ENCODE data around the gene CSF2. TPM values are rescaled to one million over a fixed set of nuclear protein-coding genes. Genes with fewer than 3 reads are reported as not detected.

The CSF2 gene
- total and polyA plus RNA-seq, 2 of the 13 experiments (the other 11 are each of a cell fraction or from before 2014, with no cell fraction given) = not detected

DNA sequence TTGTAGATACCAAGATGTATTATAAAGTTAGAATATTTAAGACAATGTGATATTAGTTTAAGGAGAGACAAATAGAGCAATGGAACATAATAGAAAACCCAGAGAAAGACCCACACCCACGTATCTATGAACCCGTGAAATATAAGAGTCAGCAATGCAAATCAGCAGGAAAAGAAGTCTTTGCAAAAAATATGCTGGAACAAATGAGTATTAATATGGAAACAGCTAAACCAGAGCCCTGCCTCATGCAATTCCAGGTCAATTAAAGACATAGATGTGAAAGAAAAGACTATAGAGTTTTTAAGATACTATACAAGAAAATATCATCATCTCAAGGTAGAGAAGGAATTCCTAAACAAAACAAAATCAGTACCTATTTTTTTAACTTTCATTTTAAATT lies 36.2 kb upstream of the CSF2 start:
- no peak overlapping the region for H3K4me3 ChIP-seq (replicated peaks in 1 of 3; ENCODE audit: insufficient read depth in 1 of 3, low read depth in 2 of 3, low read length in 3 of 3)
- POLR2A ChIA-PET = no interaction called here
- 0% methylated on average over 2 of the region's 2 CpGs for WGBS (ENCODE audit: low lambda C conversion rate)
- H3K9me3 ChIP-seq (ENCODE audit: low read length) = no peaks in the 10 kb centered on the region
- ATAC-seq (no peak), FAIRE-seq (no peak), DNase-seq (ENCODE audit: low spot score) (no peak)
- H3K9ac ChIP-seq (ENCODE audit: insufficient read depth, low read depth, low read length) = no peak overlapping the region
- BruUV-seq (replicated peaks) = no TSS peak
- H3K36me3 ChIP-seq (replicated peaks in 1 of 2; ENCODE audit: control insufficient read depth in 1 of 2, insufficient read depth in 2 of 2, low read length in 2 of 2) = no peaks in the 10 kb centered on the region
- no peaks in the 10 kb centered on the region for H4K20me1 ChIP-seq (ENCODE audit: insufficient read depth, low read length)
- H3K4me2 ChIP-seq (ENCODE audit: low read depth, low read length) = no peak overlapping the region
- H3K27me3 ChIP-seq (ENCODE audit: control insufficient read depth in 1 of 2, insufficient read depth in 2 of 2, low read length in 2 of 2) = no peaks in the 10 kb centered on the region; a peak in 1 of 5 replicates
- H2AFZ ChIP-seq (ENCODE audit: low read length) = no peak overlapping the region
- H3K79me2 ChIP-seq (ENCODE audit: insufficient read depth, low read length) = no peaks in the 10 kb centered on the region
- in situ Hi-C loops (cut with HindIII; ENCODE audit: extremely low pct_ligation_motif_present, low pct_unique_long_range_greater_than_20kb) (no loop called here), intact Hi-C loops (cut with micrococcal nuclease; ENCODE audit: unreplicated experiment) (no loop called here)
- CTCF ChIA-PET (ENCODE audit: low intra/inter-chr PET ratio, low total read pairs) = no interaction called here
- H3K27ac ChIP-seq (ENCODE audit: extremely low read length, insufficient read depth, low read length) = no peak overlapping the region
- H3K4me1 ChIP-seq (ENCODE audit: insufficient read depth, low read length) = no peaks in the 10 kb centered on the region
- no peak for TF ChIP-seq LRRFIP1 (CRISPR knock-in tag; conservative IDR thresholded peaks at IDR 0.05)
- no peak for TF ChIP-seq MED13 (CRISPR knock-in tag; IDR thresholded peaks at IDR 0.05)
- TF ChIP-seq NFIB (CRISPR knock-in tag; IDR thresholded peaks at IDR 0.05; ENCODE audit: borderline replicate concordance) = no peak
- no peak for TF ChIP-seq TRIM24 (CRISPR knock-in tag; IDR thresholded peaks at IDR 0.05)
- no peak for TF ChIP-seq MED8 (CRISPR knock-in tag; IDR thresholded peaks at IDR 0.05; ENCODE audit: insufficient replicate concordance)
- TF ChIP-seq DR1 (CRISPR knock-in tag; IDR thresholded peaks at IDR 0.05) = no peak
- no peak for TF ChIP-seq ARID5B (CRISPR knock-in tag; IDR thresholded peaks at IDR 0.05)
- TF ChIP-seq, protein P1, sequence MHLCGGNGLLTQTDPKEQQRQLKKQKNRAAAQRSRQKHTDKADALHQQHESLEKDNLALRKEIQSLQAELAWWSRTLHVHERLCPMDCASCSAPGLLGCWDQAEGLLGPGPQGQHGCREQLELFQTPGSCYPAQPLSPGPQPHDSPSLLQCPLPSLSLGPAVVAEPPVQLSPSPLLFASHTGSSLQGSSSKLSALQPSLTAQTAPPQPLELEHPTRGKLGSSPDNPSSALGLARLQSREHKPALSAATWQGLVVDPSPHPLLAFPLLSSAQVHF (CRISPR knock-in tag; IDR thresholded peaks at IDR 0.05) = no peak
- TF ChIP-seq TEF (CRISPR knock-in tag; IDR thresholded peaks at IDR 0.05) = no peak
- no peak for TF ChIP-seq ZNF329 (CRISPR knock-in tag; IDR thresholded peaks at IDR 0.05; ENCODE audit: low read depth)
- no peak for TF ChIP-seq MBNL3 (CRISPR knock-in tag; conservative IDR thresholded peaks at IDR 0.05)
- TF ChIP-seq ZNF264 (CRISPR knock-in tag; IDR thresholded peaks at IDR 0.05) = no peak
- TF ChIP-seq, protein P2, sequence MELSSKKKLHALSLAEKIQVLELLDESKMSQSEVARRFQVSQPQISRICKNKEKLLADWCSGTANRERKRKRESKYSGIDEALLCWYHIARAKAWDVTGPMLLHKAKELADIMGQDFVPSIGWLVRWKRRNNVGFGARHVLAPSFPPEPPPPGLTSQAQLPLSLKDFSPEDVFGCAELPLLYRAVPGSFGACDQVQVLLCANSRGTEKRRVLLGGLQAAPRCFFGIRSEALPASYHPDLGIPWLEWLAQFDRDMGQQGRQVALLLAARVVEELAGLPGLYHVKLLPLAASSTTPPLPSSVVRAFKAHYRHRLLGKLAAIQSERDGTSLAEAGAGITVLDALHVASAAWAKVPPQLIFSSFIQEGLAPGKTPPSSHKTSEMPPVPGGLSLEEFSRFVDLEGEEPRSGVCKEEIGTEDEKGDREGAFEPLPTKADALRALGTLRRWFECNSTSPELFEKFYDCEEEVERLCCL (CRISPR knock-in tag; IDR thresholded peaks at IDR 0.05; ENCODE audit: borderline replicate concordance) = no peak
- no peak for TF ChIP-seq TCF7 (IDR thresholded peaks at IDR 0.05; ENCODE audit: low read depth)
- TF ChIP-seq ZNF569 (CRISPR knock-in tag; IDR thresholded peaks at IDR 0.05; ENCODE audit: borderline replicate concordance) = no peak
- no peak for TF ChIP-seq ZNF549 (CRISPR knock-in tag; IDR thresholded peaks at IDR 0.05)
- no peak for TF ChIP-seq ZNF296 (CRISPR knock-in tag; conservative IDR thresholded peaks at IDR 0.05)
- TF ChIP-seq BRCA1 (CRISPR knock-in tag; IDR thresholded peaks at IDR 0.05) = no peak
